ENCODE results near the gene CYSRT1. TPM values are rescaled to one million over a fixed set of nuclear protein-coding genes. Genes with fewer than 3 reads are reported as not detected.

Gene CYSRT1
- total and polyA plus RNA-seq, 2 donors (not counting 3 experiments of a cell fraction or from before 2014, with no cell fraction given) = 0.44 to 1.1 TPM

DNA sequence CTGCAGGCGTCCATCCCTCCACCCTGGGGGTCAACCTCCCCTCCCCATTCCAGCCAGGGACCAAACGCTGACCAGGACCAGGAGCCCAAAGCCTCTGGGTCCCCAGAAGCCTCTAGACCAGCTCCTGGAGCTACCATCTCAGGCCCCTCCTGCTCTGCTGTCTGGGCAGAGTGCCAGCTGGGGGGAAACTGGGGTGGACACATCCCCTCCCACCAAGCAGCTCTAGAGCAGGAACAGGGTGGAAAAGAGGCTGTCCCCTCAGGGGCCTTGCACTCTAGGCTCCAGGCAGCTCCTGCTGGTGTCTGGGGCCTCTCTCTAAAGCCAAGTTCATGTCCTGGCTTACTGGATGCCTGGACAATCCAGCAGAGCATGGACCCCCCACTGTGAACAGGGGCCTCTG lies 32.1 kb upstream of the CYSRT1 start:
- Histone ChIP-seq H3K4me1 (ENCODE audit: control insufficient read depth, extremely low read depth, insufficient read depth, low read length) (peaks cover 9% of the 10 kb centered on the region), H3K4me2 (ENCODE audit: insufficient read depth, low read length) (no peak overlapping the region), H3K36me3 (ENCODE audit: control insufficient read depth in 2 of 2, extremely low read depth in 1 of 2, insufficient read depth in 2 of 2, low read length in 2 of 2) (peaks cover 0 to 14% of the 10 kb centered on the region in 2 experiments), H3K4me3 (replicated peaks in 1 of 3; ENCODE audit: insufficient read depth in 1 of 3, low read depth in 1 of 3, low read length in 3 of 3) (no peak overlapping the region), H4K20me1 (replicated peaks; ENCODE audit: control insufficient read depth, extremely low read depth, insufficient read depth, low read length) (no peaks in the 10 kb centered on the region), H3K27me3 (ENCODE audit: control insufficient read depth in 2 of 2, insufficient read depth in 2 of 2, low read length in 2 of 2) (no peaks in the 10 kb centered on the region), H3K27ac (ENCODE audit: insufficient read depth, low read depth, low read length) (no peak overlapping the region), H3K9ac (replicated peaks; ENCODE audit: extremely low read depth, insufficient read depth, low read length) (no peak overlapping the region), H3K79me2 (ENCODE audit: control insufficient read depth, insufficient read depth, low read length) (peaks cover 15% of the 10 kb centered on the region), H3K9me1 (replicated peaks; ENCODE audit: control insufficient read depth, extremely low read depth, insufficient read depth, low read length) (no peaks in the 10 kb centered on the region), H2AFZ (ENCODE audit: low read depth, low read length) (no peak overlapping the region), H3K9me3 (replicated peaks; ENCODE audit: control insufficient read depth, insufficient read depth, low read length) (no peaks in the 10 kb centered on the region)
- BruUV-seq (replicated peaks) = no TSS peak
- TF ChIP-seq POLR2AphosphoS5 (IDR thresholded peaks at IDR 0.05; ENCODE audit: insufficient read depth, low read depth, low read length) = no peak
- no peak for TF ChIP-seq EZH2 (IDR thresholded peaks at IDR 0.05; ENCODE audit: borderline replicate concordance, low read depth, low read length, severe bottlenecking)
- TF ChIP-seq JUN (IDR thresholded peaks at IDR 0.05; ENCODE audit: borderline replicate concordance, insufficient read depth, insufficient read length, low read depth) = no peak
- TF ChIP-seq MYC (IDR thresholded peaks at IDR 0.05; ENCODE audit: low read depth, low read length) = no peak
- no peak for TF ChIP-seq FOS (IDR thresholded peaks at IDR 0.05; ENCODE audit: borderline replicate concordance, insufficient read depth, low read length)
- TF ChIP-seq, protein P1, sequence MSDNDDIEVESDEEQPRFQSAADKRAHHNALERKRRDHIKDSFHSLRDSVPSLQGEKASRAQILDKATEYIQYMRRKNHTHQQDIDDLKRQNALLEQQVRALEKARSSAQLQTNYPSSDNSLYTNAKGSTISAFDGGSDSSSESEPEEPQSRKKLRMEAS (IDR thresholded peaks at IDR 0.05; ENCODE audit: insufficient read depth, insufficient read length) = no peak
- no peak for TF ChIP-seq POLR2A (IDR thresholded peaks at IDR 0.05; ENCODE audit: low read depth, low read length)
- TF ChIP-seq GATA2 (IDR thresholded peaks at IDR 0.05; ENCODE audit: insufficient read depth, insufficient read length, low read depth, low read length) = no peak
- TF ChIP-seq CTCF (IDR thresholded peaks at IDR 0.05; ENCODE audit: extremely low read depth in 1 of 2, insufficient read depth in 1 of 2, low read depth in 1 of 2, low read length in 2 of 2) = no peak
- DNase-seq (ENCODE audit: low read depth, low spot score) (no peak), FAIRE-seq (no peak)
- ChIA-PET CTCF (interaction anchor here (1.0 kb wide), 1 partner anchor 44 kb away, joined by 4 read pairs; no protein-coding TSS in a partner anchor), POLR2A (no interaction called here)
- dilution Hi-C loops (cut with MboI; ENCODE audit: extremely low pct_ligation_motif_present, low sequenced_read_pairs) (no loop called here), intact Hi-C loops (cut with micrococcal nuclease) (no loop called here)
